NCI-H1105 treated with DMSO at 0.1 percent for 48 hours (cell line): ENCODE measurements around the gene CLASRP.

Experiments
- DNase-seq: peaks from one replicate; lab custom pipeline; 2025; lab: John Stamatoyannopoulos, UW

Gene CLASRP

GRCh38 chr19:45086480-45086879 is 47.6 kb downstream of the CLASRP start:
- no peak for DNase-seq

- DNase-seq, result no peak
These were observed 48.7 kb downstream of the CLASRP start for GRCh38 chr19:45087531-45087930.

GRCh38 chr19:45090034-45090433 is 51.2 kb downstream of the CLASRP start:
- DNase-seq, result no peak

GRCh38 chr19:45090606-45091005 is 51.8 kb downstream of the CLASRP start:
- no peak for DNase-seq

- DNase-seq, result peak; percentile 97
These were observed 52.4 kb downstream of the CLASRP start for GRCh38 chr19:45091031-45091923.

GRCh38 chr19:45092747-45093678 is 54.2 kb downstream of the CLASRP start, which contains the start of gene PPP1R37:
Gene PPP1R37, plus strand, starts transcription at chr19:45093179. Its CDS starts 147 bp downstream, at chr19:45093326.
- peak; percentile 97 for DNase-seq

- DNase-seq, result no peak
These were observed 55.3 kb downstream of the CLASRP start for GRCh38 chr19:45094137-45094536.

GRCh38 chr19:45094707-45095106 is 55.9 kb downstream of the CLASRP start:
- DNase-seq, result no peak

- no peak for DNase-seq
These were observed 56.9 kb downstream of the CLASRP start for GRCh38 chr19:45095496-45096413.

- no peak for DNase-seq
These were observed 57.9 kb downstream of the CLASRP start for GRCh38 chr19:45096700-45097099.

GRCh38 chr19:45097450-45097775 is 58.6 kb downstream of the CLASRP start:
- DNase-seq, result no peak

GRCh38 chr19:45097776-45098520 is 59.1 kb downstream of the CLASRP start:
- DNase-seq, result no peak

- no peak for DNase-seq
These were observed 59.9 kb downstream of the CLASRP start for GRCh38 chr19:45098521-45099466.

GRCh38 chr19:45099467-45100191 is 60.8 kb downstream of the CLASRP start:
- no peak for DNase-seq

- no peak for DNase-seq
These were observed 61.4 kb downstream of the CLASRP start for GRCh38 chr19:45100201-45100600.

- no peak for DNase-seq
These were observed 62.0 kb downstream of the CLASRP start for GRCh38 chr19:45100846-45101252.

GRCh38 chr19:45101806-45102205 is 63.0 kb downstream of the CLASRP start:
- DNase-seq, result no peak

GRCh38 chr19:45102481-45102880 is 63.6 kb downstream of the CLASRP start:
- DNase-seq, result no peak

GRCh38 chr19:45103156-45103507 is 64.3 kb downstream of the CLASRP start:
- DNase-seq, result no peak
